ENCODE measurements around the gene ABCA12.
"Not testable (repeated sequence)": the region's sequence is repeated elsewhere in the genome, so short reads cannot be mapped to it uniquely, and the experiment has no call there.

ABCA12 gene, protein sequence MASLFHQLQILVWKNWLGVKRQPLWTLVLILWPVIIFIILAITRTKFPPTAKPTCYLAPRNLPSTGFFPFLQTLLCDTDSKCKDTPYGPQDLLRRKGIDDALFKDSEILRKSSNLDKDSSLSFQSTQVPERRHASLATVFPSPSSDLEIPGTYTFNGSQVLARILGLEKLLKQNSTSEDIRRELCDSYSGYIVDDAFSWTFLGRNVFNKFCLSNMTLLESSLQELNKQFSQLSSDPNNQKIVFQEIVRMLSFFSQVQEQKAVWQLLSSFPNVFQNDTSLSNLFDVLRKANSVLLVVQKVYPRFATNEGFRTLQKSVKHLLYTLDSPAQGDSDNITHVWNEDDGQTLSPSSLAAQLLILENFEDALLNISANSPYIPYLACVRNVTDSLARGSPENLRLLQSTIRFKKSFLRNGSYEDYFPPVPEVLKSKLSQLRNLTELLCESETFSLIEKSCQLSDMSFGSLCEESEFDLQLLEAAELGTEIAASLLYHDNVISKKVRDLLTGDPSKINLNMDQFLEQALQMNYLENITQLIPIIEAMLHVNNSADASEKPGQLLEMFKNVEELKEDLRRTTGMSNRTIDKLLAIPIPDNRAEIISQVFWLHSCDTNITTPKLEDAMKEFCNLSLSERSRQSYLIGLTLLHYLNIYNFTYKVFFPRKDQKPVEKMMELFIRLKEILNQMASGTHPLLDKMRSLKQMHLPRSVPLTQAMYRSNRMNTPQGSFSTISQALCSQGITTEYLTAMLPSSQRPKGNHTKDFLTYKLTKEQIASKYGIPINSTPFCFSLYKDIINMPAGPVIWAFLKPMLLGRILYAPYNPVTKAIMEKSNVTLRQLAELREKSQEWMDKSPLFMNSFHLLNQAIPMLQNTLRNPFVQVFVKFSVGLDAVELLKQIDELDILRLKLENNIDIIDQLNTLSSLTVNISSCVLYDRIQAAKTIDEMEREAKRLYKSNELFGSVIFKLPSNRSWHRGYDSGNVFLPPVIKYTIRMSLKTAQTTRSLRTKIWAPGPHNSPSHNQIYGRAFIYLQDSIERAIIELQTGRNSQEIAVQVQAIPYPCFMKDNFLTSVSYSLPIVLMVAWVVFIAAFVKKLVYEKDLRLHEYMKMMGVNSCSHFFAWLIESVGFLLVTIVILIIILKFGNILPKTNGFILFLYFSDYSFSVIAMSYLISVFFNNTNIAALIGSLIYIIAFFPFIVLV (N-terminal part only)

GRCh38 chr2:215138479-215138878 is at the start of gene ABCA12:
TSS of gene ABCA12 (minus strand) at chr2:215138626. CDS start at chr2:215138208, 418 bp downstream.
- peak; percentile 29 for DNase-seq (ENCODE audit: low spot score)

GRCh38 chr2:215188078-215188477 is 49.7 kb upstream of the ABCA12 start:
- no peak for DNase-seq (ENCODE audit: low spot score)

- no peak for DNase-seq (ENCODE audit: low spot score)
Observed at GRCh38 chr2:215186021-215186420, 47.6 kb upstream of the ABCA12 start.

- DNase-seq (ENCODE audit: low spot score): no peak
Observed at GRCh38 chr2:215178121-215178520, 39.7 kb upstream of the ABCA12 start.

DNA sequence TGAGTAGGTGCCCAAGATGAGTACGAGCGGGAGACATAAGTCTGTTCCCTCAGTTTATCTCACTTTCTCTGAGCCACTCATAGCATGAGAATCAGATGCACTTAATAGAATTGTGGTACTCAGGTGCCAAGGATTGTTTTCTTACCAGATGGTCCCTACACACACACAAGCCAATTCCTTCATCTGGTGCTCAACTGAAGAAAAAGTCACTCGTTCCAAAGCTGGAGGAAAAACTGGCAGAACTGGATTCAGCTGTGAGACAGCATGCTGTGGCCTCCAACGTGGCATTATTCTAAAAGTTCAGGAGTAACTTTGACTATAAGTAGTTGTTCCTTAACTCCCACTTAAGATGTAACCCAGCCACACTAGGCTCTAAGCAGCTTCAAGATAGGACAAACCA is 33.4 kb upstream of the ABCA12 start:
- no peak for DNase-seq (ENCODE audit: low spot score)

DNA sequence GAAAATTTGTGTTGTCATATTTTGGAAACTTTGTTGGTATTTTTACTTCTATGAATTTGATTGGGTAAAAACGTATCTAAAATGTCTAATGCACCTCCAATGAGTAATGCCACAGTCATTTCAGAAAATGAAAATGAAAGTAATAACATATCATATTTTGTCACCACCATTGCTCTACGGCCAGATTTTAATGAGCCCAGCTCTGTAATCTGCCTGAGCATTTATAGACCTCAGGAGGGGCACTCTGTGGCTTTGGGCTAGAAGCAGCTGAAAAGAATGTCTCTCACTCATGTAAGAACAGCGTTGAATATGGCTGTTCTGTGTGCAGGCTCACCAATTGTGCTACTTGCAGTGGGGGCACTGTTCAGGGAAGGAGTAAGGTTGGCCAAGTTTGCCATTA is 32.7 kb upstream of the ABCA12 start:
- peak; percentile 52 for DNase-seq (ENCODE audit: low spot score)

DNA sequence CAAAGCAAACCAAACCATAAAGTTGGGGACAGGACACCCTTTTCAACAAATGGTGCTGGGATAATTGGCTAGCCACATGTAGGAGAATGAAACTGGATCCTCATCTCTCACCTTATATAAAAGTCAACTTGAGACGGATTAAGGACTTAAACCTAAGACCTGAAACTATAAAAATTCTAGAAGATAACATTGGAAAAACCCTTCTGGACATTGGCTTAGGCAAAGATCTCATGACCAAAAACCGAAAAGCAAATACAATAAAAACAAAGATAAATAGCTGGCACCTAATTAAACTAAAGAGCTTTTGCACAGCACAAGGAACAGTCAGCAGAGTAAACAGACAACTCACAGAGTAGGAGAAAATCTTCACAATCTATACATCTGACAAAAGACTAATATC is 28.1 kb upstream of the ABCA12 start:
- DNase-seq (ENCODE audit: low spot score): not testable (repeated sequence)

- DNase-seq (ENCODE audit: low spot score): not testable (repeated sequence)
Observed at GRCh38 chr2:215163319-215163718, 24.9 kb upstream of the ABCA12 start.

- no peak for DNase-seq (ENCODE audit: low spot score)
Observed at GRCh38 chr2:215161301-215161829, 22.9 kb upstream of the ABCA12 start.

- DNase-seq (ENCODE audit: low spot score): no peak
Observed at GRCh38 chr2:215160081-215160480, 21.7 kb upstream of the ABCA12 start.

- no peak for DNase-seq (ENCODE audit: low spot score)
Observed at GRCh38 chr2:215156453-215156852, 18.0 kb upstream of the ABCA12 start.

- no peak for DNase-seq (ENCODE audit: low spot score)
Observed at GRCh38 chr2:215149894-215150293, 11.5 kb upstream of the ABCA12 start.

DNA sequence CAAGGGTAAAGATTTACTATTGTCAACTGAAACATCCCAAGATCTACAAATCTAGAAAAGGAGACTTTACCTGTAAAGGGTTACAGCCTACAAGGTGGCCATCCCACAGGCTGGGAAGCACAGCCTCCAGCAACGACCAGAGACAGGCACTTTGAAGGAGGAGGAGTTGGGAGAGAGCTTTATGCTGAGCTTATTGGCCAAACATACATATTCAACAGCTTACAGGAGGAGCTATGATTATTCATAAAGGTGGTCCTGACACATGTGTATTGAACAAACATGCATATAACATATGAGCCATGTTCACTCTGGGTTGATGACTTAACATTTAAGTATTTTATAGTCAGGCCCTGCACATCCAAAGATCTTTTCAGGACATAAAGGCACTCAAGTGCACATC is 11.1 kb upstream of the ABCA12 start:
- no peak for DNase-seq (ENCODE audit: low spot score)

GRCh38 chr2:215149060-215149459 is 10.6 kb upstream of the ABCA12 start:
- no peak for DNase-seq (ENCODE audit: low spot score)

DNA sequence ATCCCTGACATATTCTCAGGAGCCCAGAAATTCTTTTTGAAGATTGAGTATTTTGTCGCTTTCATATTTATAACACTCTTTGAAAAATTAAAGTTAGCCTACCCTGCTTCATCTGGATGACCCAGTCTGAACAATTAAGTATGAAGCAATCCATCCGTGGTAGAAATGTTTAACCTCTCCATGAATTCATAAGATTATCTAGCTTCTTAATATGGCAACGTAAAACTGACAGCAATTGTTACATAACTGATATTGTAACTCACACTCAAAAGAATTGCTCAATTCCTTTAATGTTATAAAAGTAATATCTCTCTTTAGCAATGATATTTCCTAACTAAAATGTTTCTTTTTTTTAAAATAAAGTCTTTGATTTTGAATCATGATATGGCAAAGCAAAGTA is 7.2 kb upstream of the ABCA12 start:
- DNase-seq (ENCODE audit: low spot score): no peak

DNA sequence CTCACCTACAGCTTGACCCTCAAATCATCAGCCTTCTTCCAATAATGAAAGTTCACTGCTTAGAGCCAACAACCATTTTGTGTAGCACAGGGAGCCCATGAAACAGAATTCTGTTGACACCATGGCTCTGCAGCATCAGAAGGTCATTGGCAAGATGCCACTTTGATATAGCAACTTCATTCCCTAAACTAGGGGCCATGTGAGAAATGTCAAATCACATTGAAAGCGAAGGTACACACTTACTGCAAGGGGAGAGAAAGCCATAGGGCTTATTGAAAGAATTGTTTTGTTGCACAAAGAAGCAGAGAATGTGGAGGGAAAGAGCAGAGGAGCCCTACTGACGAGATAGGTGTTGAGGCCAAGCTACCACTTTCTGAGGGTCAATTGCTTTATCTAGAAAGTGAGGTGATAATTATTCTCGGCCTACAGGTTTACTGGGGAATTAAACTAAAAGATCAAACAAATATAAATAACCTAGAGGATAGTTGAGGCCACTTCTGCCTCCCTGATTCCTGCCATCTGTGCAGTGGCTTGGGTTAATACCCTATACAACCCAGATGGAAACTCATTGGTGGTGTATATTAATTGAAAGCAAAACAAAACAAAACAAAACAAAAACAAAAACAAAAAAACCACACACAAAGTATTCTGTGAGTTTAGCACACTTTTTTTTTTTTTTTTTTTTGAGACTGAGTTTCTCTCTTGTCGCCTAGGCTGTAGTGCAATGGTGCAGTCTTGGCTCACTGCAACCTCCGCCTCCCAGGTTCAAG is 5.9 kb upstream of the ABCA12 start:
- no peak for DNase-seq (ENCODE audit: low spot score)

- DNase-seq (ENCODE audit: low spot score): no peak
Observed at GRCh38 chr2:215143458-215143857, 5.0 kb upstream of the ABCA12 start.

DNA sequence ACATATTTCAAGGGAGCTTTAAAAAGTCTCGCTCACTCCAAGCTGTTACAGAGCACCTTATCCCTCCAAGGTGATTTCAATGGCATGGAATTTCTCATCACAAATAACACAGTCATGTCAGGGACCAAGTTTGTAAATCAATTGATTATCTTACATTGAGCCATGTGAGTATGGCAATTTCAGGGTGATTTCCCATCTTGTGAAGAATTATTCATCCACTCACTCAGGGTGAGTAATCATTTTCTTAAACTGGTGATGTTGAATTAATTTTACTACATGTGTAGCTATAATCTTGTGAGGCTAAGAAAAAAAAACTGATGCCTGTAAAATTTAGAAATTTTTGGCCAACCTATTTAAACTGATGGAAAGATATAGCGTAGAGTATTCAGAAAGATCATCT is 3.3 kb upstream of the ABCA12 start:
- DNase-seq (ENCODE audit: low spot score): no peak

DNA sequence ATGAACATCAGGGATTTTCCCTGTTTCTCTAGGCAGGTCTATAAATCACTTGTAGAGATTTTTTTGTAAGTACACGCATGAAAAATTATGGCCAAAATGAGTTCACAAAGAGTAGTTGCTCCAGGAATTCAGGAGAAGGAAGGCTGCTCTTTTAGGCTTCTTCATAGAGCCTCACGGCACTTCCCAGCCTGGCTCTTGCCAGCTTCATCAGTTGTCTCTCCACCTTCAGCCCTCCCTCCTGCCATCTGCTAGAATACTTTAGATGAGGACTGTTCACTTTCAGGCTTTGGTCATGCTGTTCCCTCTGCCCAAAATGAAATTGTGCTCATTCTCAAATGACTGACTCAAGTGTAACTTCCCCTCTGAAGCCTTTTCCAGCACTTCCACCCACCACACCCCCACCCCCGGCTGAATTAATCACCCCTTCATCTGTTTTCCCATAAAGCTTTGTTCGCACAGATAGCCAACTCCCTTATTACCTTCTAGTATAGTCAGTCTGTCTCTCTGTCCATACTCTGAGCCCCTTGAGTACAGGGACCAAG is 1.8 kb upstream of the ABCA12 start:
- no peak for DNase-seq (ENCODE audit: low spot score)

DNA sequence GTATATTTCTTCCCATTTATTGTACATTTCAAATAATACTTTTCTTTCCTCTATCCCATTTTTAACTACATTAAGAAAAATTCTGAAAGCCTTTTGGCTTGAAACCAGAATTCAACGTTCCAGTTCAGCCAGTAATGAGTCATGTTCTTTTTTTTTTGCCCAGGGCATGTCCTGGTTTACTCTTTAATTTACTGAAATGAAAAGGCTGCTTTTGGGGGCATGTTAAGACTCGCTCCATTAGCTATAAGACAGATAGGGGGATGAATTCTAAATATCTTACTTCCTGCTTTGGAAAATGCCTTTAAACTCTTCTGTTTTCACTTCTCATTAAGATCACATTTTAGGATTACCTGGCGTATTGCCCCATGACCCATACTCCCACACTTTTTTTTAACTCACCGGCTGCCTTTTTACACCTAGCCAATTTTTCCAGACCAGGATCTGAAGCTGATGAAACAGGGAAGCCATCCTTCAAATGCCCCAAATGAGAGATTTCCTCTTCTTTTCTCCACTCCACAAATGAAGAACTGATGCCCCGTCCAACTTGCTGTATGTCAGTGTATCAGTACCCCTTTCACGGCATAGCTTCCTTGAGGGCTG is 585 bp downstream of the ABCA12 start:
- no peak for DNase-seq (ENCODE audit: low spot score)

- DNase-seq (ENCODE audit: low spot score): no peak
Observed at GRCh38 chr2:215137329-215137686, 1.1 kb downstream of the ABCA12 start.
